ENCODE results near the gene TMEM171. TPM values are rescaled to one million over a fixed set of nuclear protein-coding genes. Genes with fewer than 3 reads are reported as not detected.

The TMEM171 gene
- total and polyA plus RNA-seq, 9 of the 15 experiments (the other 6 are each of a cell fraction or from before 2014, with no cell fraction given), result 0.08 TPM; not detected in 8

DNA sequence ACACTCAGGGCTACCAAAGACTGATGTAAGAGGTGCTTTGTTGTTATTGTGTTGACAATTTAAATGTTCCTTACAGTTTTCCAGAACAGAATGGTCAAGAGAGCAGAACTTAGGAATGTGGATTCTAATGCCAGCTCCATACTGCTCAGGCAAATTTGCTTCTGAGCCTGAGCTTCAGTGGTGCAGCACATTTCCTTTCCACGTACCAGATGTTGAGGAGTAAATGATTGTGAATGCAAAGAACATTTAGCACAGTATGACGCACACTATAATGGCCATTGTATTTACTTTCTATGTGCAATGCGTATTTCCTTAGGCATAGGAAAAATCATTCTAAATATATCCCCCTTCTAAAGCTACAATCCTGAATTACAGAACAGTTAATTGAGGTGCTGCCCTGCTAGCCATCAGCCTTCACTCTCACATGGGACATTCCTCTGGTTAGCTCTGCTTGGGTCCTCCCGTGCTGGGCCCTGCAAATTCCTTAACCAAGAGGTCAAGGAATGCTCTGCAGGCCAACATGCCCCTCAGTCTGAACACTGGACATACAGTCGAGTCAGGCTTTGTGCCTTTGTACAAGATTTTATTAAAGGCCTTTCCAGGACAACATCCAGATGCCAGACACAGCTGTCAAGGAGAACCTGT, 31.5 kb downstream of the TMEM171 start (continued):
- TF ChIP-seq KAT8 (IDR thresholded peaks at IDR 0.05; ENCODE audit: low read depth), result no peak
- TF ChIP-seq KLF13 (tag; IDR thresholded peaks at IDR 0.05; ENCODE audit: borderline replicate concordance, low read depth), result no peak
- no peak for TF ChIP-seq CEBPB (tag; IDR thresholded peaks at IDR 0.05)
- no peak for TF ChIP-seq MCM5 (IDR thresholded peaks at IDR 0.05; ENCODE audit: low read depth)
- no peak for TF ChIP-seq ZNF780A (CRISPR knock-in tag; IDR thresholded peaks at IDR 0.05)

DNA sequence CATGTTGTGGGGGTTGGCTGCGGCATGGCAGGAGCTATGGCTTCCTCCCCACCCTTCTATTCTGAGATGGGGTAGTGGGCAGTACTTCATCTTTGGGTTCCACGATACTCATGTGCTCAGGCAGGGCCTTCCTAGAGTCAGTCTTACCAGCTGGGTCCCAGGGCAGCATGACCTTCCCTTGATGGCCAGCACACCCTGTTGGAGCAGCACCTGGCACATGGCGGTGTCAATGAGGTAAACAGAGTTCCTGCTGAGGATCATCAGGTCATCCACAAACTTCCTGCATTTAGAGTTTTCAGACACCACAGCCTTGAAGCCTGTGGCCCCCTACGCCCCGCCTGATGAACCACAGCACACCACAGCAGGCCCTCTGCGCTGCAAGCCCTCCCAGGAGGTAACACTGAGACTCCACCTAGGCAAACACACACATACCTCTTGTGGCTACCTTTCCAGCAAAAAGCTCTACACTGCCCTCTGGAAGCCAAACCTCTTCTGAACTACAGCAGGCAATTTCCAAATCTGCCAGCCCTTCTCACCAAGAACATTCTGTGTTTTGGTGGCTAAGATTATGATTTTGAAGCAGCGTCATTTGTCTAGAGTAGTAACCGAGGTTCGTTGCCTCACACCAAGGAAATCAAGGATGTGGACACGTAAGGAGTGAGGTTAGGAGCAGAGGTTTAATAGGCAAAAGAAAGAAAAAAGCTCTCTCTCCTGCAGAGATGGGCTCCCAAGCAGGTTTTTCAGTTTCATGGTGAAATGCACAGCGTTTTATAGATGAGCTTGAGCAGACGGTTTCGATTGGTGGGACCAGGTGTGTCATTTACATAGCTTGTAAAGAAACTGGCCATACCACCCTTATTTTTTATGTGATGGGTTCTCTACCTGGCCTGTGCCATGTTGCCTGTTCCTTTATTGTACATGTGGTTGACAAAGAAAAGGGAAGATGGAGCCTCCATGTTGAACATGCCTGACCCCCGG, 32.3 kb downstream of the TMEM171 start:
- in situ Hi-C loops (cut with MboI), result no loop called here
- ChIA-PET POLR2A (no interaction called here), CTCF (ENCODE audit: low intra/inter-chr PET ratio) (interaction anchor here (0.6 kb wide), 1 partner anchor 823 kb away, joined by 3 read pairs; no protein-coding TSS in a partner anchor)
- Histone ChIP-seq H3K79me2 (ENCODE audit: control insufficient read depth, insufficient read depth, low read length) (no peaks in the 10 kb centered on the region), H3K27me3 (ENCODE audit: control insufficient read depth in 2 of 2, insufficient read depth in 2 of 2, low read length in 2 of 2) (peaks cover 40 to 43% of the 10 kb centered on the region in 2 experiments), H3K4me3 (no peak overlapping the region), H3K9me3 (replicated peaks; ENCODE audit: control insufficient read depth, insufficient read depth, low read depth, low read length) (no peaks in the 10 kb centered on the region), H2AFZ (ENCODE audit: low read depth, low read length) (no peak overlapping the region), H3K9ac (ENCODE audit: insufficient read depth in 1 of 2, low read depth in 2 of 2, low read length in 2 of 2) (no peak overlapping the region), H3K4me2 (ENCODE audit: insufficient read depth, low read length) (no peak overlapping the region), H3K27ac (ENCODE audit: extremely low read depth, low read depth, low read length) (no peak overlapping the region), H4K20me1 (replicated peaks; ENCODE audit: control insufficient read depth, insufficient read depth, low read length) (0 out of 2 replicates have a peak, but pooled peaks cover 5% of the 10 kb centered on the region), H3K4me1 (replicated peaks in 1 of 2; ENCODE audit: control insufficient read depth in 2 of 2, insufficient read depth in 2 of 2, low read length in 2 of 2) (no peaks in the 10 kb centered on the region), H3K36me3 (ENCODE audit: control insufficient read depth, insufficient read depth, low read length) (no peaks in the 10 kb centered on the region), H3K9me1 (ENCODE audit: control insufficient read depth, insufficient read depth, low read length) (peaks cover 3% of the 10 kb centered on the region)
- intact Hi-C loops (cut with micrococcal nuclease), result no loop called here
- DNase-seq (ENCODE audit: extremely low read depth in 1 of 4, low spot score in 3 of 4), result peak in 1 of 4 experiments; percentile 8
- FAIRE-seq, result no peak
- WGBS (ENCODE audit: insufficient coverage, low coverage, missing lambda C conversion rate), result 1% methylated on average over 14 of the region's 14 CpGs
- BruUV-seq (replicated peaks), result no TSS peak
- TF ChIP-seq XRCC3 (IDR thresholded peaks at IDR 0.05) (no peak), CTCF (IDR thresholded peaks at IDR 0.05 in 2 of 3, conservative IDR thresholded peaks at IDR 0.05 in 1 of 3; ENCODE audit: insufficient read depth in 2 of 3, low read depth in 1 of 3, low read length in 3 of 3) (peak in 2 of 3 experiments; percentile 8 to 15; a peak in 1 of 6 replicates), TSC22D4 (tag; IDR thresholded peaks at IDR 0.05) (no peak), KDM2B (CRISPR knock-in tag; IDR thresholded peaks at IDR 0.05) (no peak), ZNF347 (CRISPR knock-in tag; IDR thresholded peaks at IDR 0.05; ENCODE audit: low read depth) (no peak), NFE2L1 (tag; IDR thresholded peaks at IDR 0.05; ENCODE audit: borderline replicate concordance, low read depth) (no peak), ZFPM2 (CRISPR knock-in tag; IDR thresholded peaks at IDR 0.05) (no peak), ATF2 (CRISPR knock-in tag; IDR thresholded peaks at IDR 0.05) (no peak), RAD21 (CRISPR knock-in tag; conservative IDR thresholded peaks at IDR 0.05 in 1 of 2, IDR thresholded peaks at IDR 0.05 in 1 of 2) (peak in 1 of 2 experiments; percentile 30; a peak in 1 of 4 replicates), ELF4 (CRISPR knock-in tag; IDR thresholded peaks at IDR 0.05) (no peak)
- peak; percentile 58; the same call in 2 of the 3 replicates for ATAC-seq
